Activated CD8-positive, alpha-beta memory T cell treated with anti-CD3 and anti-CD28 coated beads, Interleukin-2, amount 10 ng/mL, durations not matched to agents 7 days and 5 days (primary cell): ENCODE data around the gene MOCS1. TPM values are rescaled to one million over a fixed set of nuclear protein-coding genes. Genes with fewer than 3 reads are reported as not detected.

ENCODE experiments used
- ATAC-seq: fragments of 150-1000 bp; cut with Tn5 transposase; one replicate; pipeline ENCODE4 v1.10.0; 2021; ENCODE audit warnings: moderate library complexity
- CTCF ChIA-PET: fragments of 350-600 bp; sonication (Branson Sonifier 250); formaldehyde crosslinking; loops from one replicate; lab custom pipeline; 2021; ENCODE audit warnings: antibody characterized with exemption; lab: Charles Lee
- DNase-seq: peaks from one replicate; pipeline ENCODE4 v3.0.0-alpha.2; 2020
- H3K27ac Mint-ChIP-seq: one replicate; pipeline ENCODE4 v1.8.0; 2021; ENCODE audit warnings: mild to moderate bottlenecking, mixed read lengths
- H3K27me3 Mint-ChIP-seq: one replicate; pipeline ENCODE4 v1.8.0; 2021; ENCODE audit warnings: mixed read lengths
- H3K36me3 Mint-ChIP-seq: one replicate; pipeline ENCODE4 v1.8.0; 2021; ENCODE audit warnings: mild to moderate bottlenecking, mixed read lengths
- H3K4me1 Mint-ChIP-seq: one replicate; pipeline ENCODE4 v1.8.0; 2021; ENCODE audit warnings: mixed read lengths
- H3K4me3 Mint-ChIP-seq: one replicate; pipeline ENCODE4 v1.8.0; 2021; ENCODE audit warnings: mild to moderate bottlenecking, moderate library complexity, mixed read lengths
- H3K9me3 Mint-ChIP-seq: one replicate; pipeline ENCODE4 v1.8.0; 2022; ENCODE audit warnings: low read depth, mixed read lengths
- total RNA-seq, 2 experiments: library from RNA; stranded (reverse); gene quantifications; one replicate each; pipeline ENCODE4 v1.2.3, GENCODE V29; 2021

Gene MOCS1
- total RNA-seq, 2 experiments from 2014 or later = 0.30 TPM; not detected in 1

DNA sequence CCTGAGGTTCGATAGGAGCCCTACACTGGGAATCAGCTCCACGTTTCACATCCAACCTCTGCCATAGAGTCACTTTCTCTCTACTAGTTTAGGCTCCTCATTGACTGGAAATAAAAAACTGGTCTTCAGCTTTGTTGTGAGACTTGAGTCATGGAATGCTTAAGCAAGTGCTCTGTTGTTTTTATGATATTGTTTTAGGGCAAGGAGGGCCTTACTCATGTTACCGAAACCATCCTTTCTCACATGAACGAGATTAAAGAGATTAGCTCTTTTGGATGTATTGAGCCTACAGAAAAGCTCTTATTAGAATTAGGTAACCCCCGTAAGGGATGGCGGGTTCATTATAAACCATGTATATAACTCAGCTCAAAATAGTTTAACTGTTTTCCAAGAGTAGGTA, 6.9 kb upstream of the MOCS1 start:
- Mint-ChIP-seq H3K4me1 (no peaks in the 10 kb centered on the region), H3K27me3 (no peaks in the 10 kb centered on the region), H3K36me3 (no peaks in the 10 kb centered on the region), H3K4me3 (no peak overlapping the region), H3K9me3 (no peaks in the 10 kb centered on the region), H3K27ac (no peak overlapping the region)
- CTCF ChIA-PET = no interaction called here
- DNase-seq (no peak), ATAC-seq (no peak)

DNA sequence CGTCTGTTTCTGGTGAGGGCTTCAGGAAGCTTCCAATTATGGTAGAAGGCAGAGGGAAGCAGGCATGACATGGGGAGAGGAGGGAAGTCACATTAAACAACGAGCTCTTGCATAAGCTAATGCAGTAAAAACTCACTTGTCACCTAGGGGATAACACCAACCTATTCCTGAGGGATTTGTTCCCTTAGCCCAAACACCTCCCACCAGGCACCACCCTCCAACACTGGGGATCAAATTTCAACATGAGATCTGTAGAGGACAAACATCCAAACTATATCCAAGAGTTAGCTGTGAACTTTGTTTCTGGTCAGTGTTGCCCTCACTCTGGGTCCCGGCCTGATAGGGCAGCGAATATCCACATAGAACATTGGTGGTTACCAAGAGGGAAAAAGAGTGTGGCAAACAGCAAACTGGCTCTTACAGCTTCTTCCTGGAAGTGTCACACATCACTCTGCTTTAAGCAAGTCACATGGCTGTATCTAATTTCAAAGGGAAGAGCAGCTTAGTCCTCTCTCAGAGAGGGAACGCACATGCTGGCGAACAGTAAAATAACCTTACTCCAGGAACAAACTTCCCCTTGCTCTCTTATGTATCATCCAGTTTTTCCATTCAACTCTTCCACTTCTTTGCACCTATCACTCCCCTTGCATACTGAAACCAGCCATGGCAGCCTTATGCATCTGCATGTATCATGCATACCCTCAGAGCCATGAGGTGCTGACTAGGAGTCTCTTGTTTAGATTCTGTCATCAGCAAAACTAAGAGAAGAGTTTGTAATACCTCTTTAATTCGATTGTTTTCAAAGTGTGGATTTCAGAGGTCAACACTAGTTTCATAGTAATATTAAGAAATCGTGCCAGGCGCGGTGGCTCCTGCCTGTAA, 4.8 kb upstream of the MOCS1 start:
- Mint-ChIP-seq H3K27ac (no peak overlapping the region), H3K4me3 (no peak overlapping the region), H3K36me3 (no peaks in the 10 kb centered on the region), H3K9me3 (no peaks in the 10 kb centered on the region), H3K27me3 (peaks cover 7% of the 10 kb centered on the region), H3K4me1 (no peaks in the 10 kb centered on the region)
- DNase-seq = no peak
- no peak for ATAC-seq
- CTCF ChIA-PET = no interaction called here

DNA sequence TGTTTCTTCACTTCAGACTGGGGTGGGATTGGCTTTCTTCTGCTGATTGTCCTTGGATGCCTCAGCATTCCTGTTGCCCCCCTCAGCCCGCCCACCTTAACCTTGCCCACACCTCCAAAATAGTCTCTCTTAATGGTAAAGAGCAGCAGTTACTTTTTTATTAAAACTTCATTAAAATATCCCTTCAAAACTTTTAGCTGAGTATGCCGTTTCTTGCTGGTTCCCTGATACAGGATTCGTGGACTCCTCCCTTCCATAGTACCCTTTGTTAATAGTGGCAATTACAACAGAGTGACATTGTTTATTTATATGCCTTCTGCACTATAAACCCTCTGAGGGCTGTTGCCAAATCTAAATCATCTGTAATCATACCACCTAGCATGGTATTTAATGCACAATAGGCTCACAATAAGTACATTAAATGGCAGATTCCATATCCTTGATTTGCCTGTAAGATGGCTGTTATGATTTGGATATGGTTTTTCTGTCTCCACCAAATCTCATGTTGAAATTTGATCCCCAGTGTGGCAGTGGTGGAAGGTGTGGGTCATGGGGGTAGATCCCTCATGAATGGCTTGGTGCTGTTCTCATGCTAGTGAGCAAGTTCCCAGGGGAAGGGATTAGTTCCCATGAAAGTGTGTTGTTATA, 3.5 kb upstream of the MOCS1 start:
- no peaks in the 10 kb centered on the region for H3K4me1 Mint-ChIP-seq
- ATAC-seq = no peak
- H3K4me3 Mint-ChIP-seq = no peak overlapping the region
- H3K27ac Mint-ChIP-seq = no peak overlapping the region
- CTCF ChIA-PET = no interaction called here
- H3K9me3 Mint-ChIP-seq = no peaks in the 10 kb centered on the region
- peaks cover 17% of the 10 kb centered on the region for H3K27me3 Mint-ChIP-seq
- no peak for DNase-seq
- H3K36me3 Mint-ChIP-seq = no peaks in the 10 kb centered on the region

- CTCF ChIA-PET = no interaction called here
- DNase-seq (no peak), ATAC-seq (no peak)
- no peak overlapping the region for H3K27ac Mint-ChIP-seq
- no peaks in the 10 kb centered on the region for H3K9me3 Mint-ChIP-seq
- H3K36me3 Mint-ChIP-seq = no peaks in the 10 kb centered on the region
- no peak overlapping the region for H3K4me3 Mint-ChIP-seq
- H3K4me1 Mint-ChIP-seq = no peaks in the 10 kb centered on the region
- peaks cover 17% of the 10 kb centered on the region for H3K27me3 Mint-ChIP-seq
These were observed 2.6 kb upstream of the MOCS1 start for GRCh38 chr6:39936857-39937256.

GRCh38 chr6:39935241-39935640, 979 bp upstream of the MOCS1 start:
- ATAC-seq (no peak), DNase-seq (no peak)
- Mint-ChIP-seq H3K4me1 (no peaks in the 10 kb centered on the region), H3K36me3 (no peaks in the 10 kb centered on the region), H3K4me3 (no peak overlapping the region), H3K27me3 (peaks cover 17% of the 10 kb centered on the region), H3K27ac (no peak overlapping the region), H3K9me3 (no peaks in the 10 kb centered on the region)
- CTCF ChIA-PET = no interaction called here

GRCh38 chr6:39933669-39934130, 562 bp downstream of the MOCS1 start:
- CTCF ChIA-PET = no interaction called here
- peak overlapping the region; percentile 42 for H3K4me3 Mint-ChIP-seq
- no peaks in the 10 kb centered on the region for H3K4me1 Mint-ChIP-seq
- peaks cover 17% of the 10 kb centered on the region for H3K27me3 Mint-ChIP-seq
- no peak overlapping the region for H3K27ac Mint-ChIP-seq
- no peaks in the 10 kb centered on the region for H3K9me3 Mint-ChIP-seq
- DNase-seq (no peak), ATAC-seq (no peak)
- no peaks in the 10 kb centered on the region for H3K36me3 Mint-ChIP-seq

- H3K36me3 Mint-ChIP-seq = no peaks in the 10 kb centered on the region
- no peak overlapping the region for H3K4me3 Mint-ChIP-seq
- no peaks in the 10 kb centered on the region for H3K9me3 Mint-ChIP-seq
- peaks cover 17% of the 10 kb centered on the region for H3K27me3 Mint-ChIP-seq
- ATAC-seq (no peak), DNase-seq (no peak)
- H3K4me1 Mint-ChIP-seq = no peaks in the 10 kb centered on the region
- CTCF ChIA-PET = no interaction called here
- H3K27ac Mint-ChIP-seq = no peak overlapping the region
These were observed 1.8 kb downstream of the MOCS1 start for GRCh38 chr6:39932386-39932910.

DNA sequence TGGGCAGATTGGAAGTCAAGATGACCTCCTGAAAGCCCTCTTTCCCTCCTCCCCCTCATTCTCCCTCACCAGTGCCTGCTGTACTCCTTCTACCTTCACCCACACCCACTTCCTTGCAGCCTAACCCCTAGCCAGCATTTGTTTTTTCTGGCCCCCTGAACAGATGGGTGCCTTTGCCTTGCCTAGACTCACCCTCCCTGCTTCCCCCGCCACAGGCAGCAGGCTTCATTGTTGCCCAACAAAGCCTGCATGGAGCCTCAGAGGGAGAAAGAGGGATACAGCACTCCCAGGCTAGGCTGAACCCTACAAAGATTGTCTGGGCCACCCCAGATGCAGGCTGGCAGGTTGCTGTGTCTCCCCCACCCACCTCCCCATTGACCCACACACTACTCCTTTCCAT, 2.7 kb downstream of the MOCS1 start:
- no peak for DNase-seq
- Mint-ChIP-seq H3K27ac (no peak overlapping the region), H3K27me3 (peaks cover 17% of the 10 kb centered on the region), H3K4me1 (no peaks in the 10 kb centered on the region), H3K4me3 (no peak overlapping the region), H3K36me3 (no peaks in the 10 kb centered on the region), H3K9me3 (no peaks in the 10 kb centered on the region)
- CTCF ChIA-PET = no interaction called here
- no peak for ATAC-seq

DNA sequence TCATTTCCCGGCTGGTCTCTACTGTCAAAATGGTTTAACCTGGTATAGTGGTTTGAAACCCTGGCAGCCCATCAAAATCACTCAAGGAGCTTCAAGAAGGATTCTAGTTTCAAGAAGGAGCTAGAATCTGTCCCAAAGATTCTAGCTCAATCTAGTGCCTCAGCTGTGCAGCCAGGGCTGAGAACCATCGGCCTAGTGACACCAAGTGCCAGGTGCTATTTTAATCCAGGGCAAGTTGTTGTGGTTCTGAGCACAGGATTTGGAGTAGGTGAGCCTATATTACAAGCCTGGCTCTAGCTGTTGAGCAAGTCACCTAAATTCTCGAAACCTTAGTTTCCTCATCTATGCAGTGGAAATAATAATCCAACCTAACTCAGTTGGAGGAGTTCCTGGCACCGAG, 3.7 kb downstream of the MOCS1 start:
- H3K36me3 Mint-ChIP-seq = no peaks in the 10 kb centered on the region
- CTCF ChIA-PET = no interaction called here

DNA sequence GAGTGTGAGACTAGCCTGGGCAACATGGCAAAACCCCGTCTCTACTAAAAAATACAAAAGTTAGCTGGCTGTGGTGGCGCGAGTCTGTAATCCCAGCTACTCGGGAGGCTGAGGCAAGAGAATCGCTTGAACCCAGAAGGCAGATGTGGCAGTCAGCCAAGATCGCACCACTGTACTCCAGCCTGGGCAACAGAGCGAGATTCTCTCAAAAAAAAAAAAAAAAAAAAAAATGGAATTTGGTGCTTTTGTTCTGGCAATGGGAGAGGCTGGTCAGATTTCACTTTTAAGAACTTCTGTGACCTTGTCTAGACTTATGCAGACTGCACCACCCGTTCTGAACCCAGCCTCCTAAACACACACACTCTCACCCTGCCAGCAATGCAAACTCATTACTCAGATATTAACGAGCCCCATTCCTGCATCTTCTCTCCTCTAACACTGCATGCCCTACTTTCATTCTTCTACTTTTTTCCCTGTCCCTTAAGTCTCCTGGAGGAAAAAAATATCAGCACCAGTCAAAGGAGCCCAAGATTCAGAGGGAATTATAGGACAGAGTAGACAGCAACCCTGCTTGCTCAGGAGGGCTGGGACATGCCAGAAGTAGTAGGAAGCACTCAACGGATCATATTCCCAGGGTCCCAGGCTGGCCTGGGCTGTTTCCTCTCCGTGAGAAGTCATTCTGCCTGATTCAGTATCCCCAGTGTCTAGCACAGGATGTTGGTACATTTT, 4.4 kb downstream of the MOCS1 start:
- ATAC-seq = no peak
- Mint-ChIP-seq H3K4me3 (no peak overlapping the region), H3K4me1 (no peaks in the 10 kb centered on the region), H3K9me3 (peaks cover 7% of the 10 kb centered on the region), H3K27ac (no peak overlapping the region), H3K27me3 (peaks cover 12% of the 10 kb centered on the region), H3K36me3 (no peaks in the 10 kb centered on the region)
- DNase-seq = no peak
- CTCF ChIA-PET = no interaction called here

More for the DNA sequence above, 3.7 kb downstream of the MOCS1 start:
- no peak overlapping the region for H3K27ac Mint-ChIP-seq
- ATAC-seq (no peak), DNase-seq (no peak)
- peaks cover 4% of the 10 kb centered on the region for H3K9me3 Mint-ChIP-seq
- H3K4me1 Mint-ChIP-seq = no peaks in the 10 kb centered on the region
- H3K27me3 Mint-ChIP-seq = peaks cover 15% of the 10 kb centered on the region
- no peak overlapping the region for H3K4me3 Mint-ChIP-seq

DNA sequence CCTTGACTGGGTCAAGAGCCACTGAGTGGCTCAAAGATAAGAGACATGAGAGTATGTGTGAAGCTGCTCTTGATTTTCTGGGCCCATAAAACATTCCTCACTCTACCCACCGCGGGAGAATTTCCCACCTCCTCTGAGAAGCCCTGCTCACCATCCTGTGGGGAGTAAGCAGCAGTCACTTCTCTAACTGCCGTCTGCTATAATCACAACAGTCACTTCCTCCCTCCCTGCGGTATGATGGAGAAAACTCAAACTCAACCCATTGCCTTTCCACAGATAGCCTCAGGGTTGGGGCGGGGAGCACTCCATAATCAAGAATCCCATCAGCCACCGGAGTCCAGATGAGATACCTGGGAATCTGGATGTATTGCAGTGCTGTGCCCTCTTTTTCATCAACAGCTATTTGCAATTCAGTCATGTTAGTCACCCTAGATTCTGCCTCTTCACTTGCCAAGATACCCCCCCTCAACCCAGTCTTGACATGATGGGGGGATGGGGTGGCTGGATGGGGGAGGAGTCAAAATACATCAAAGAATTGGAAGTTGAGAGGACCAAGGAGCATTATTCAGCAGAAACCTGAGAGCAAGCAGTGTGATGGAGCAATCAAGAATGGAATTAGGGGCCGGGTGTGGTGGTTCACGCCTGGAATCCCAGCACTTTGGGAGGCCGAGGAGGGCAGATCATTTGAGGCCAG, 5.1 kb downstream of the MOCS1 start:
- H3K36me3 Mint-ChIP-seq = no peaks in the 10 kb centered on the region
- H3K4me3 Mint-ChIP-seq = no peak overlapping the region
- H3K4me1 Mint-ChIP-seq = no peaks in the 10 kb centered on the region
- ATAC-seq (no peak), DNase-seq (no peak)
- H3K27me3 Mint-ChIP-seq = peaks cover 10% of the 10 kb centered on the region
- CTCF ChIA-PET = no interaction called here
- H3K27ac Mint-ChIP-seq = no peak overlapping the region
- peaks cover 7% of the 10 kb centered on the region for H3K9me3 Mint-ChIP-seq

- CTCF ChIA-PET = no interaction called here
- Mint-ChIP-seq H3K36me3 (no peaks in the 10 kb centered on the region), H3K27me3 (no peaks in the 10 kb centered on the region), H3K4me3 (no peak overlapping the region), H3K9me3 (peaks cover 7% of the 10 kb centered on the region), H3K4me1 (no peaks in the 10 kb centered on the region), H3K27ac (no peak overlapping the region)
- no peak for DNase-seq
- no peak for ATAC-seq
These were observed 7.1 kb downstream of the MOCS1 start for GRCh38 chr6:39927159-39927558.

- H3K27me3 Mint-ChIP-seq = no peaks in the 10 kb centered on the region
- no peak overlapping the region for H3K4me3 Mint-ChIP-seq
- DNase-seq (no peak), ATAC-seq (no peak)
- H3K9me3 Mint-ChIP-seq = peaks cover 7% of the 10 kb centered on the region
- CTCF ChIA-PET = no interaction called here
- H3K4me1 Mint-ChIP-seq = no peaks in the 10 kb centered on the region
- no peaks in the 10 kb centered on the region for H3K36me3 Mint-ChIP-seq
- H3K27ac Mint-ChIP-seq = no peak overlapping the region
These were observed 7.6 kb downstream of the MOCS1 start for GRCh38 chr6:39926668-39927067.
